H1 (cell line): ENCODE measurements around the gene ADGRG2. TPM values are rescaled to one million over a fixed set of nuclear protein-coding genes. Genes with fewer than 3 reads are reported as not detected.

Source experiments
- KDM5A ChIP-seq: fragments of 200-600 bp; IDR thresholded peaks from 2 replicates; pipeline ENCODE4 v1.7.1; 2012; ENCODE audit warnings: mild to moderate bottlenecking, low read length, inconsistent platforms, mixed read lengths
- polyA plus RNA-seq, 7 experiments: library from polyadenylated mRNA; depleted of rRNA in 3 of 7; stranded (reverse) in 5 of 7; unstranded in 2 of 7; fragments of >200 nt in 5 of 7; fragments of 200-250 nt in 2 of 7; gene quantifications; 1 replicate in 5 of 7; 2 replicates in 1 of 7; 4 replicates in 1 of 7; pipeline versions ENCODE4 v1.2.1 to v1.2.3, GENCODE V29; 2011 to 2013; ENCODE audit warnings: missing spikeins in 2 of 7, mixed read lengths in 2 of 7
- total RNA-seq: library from RNA; stranded (reverse); fragmentation: NEBNext Ultra II Directional; extraction: Animal tissue kit (Norgen Biotek cat#: 25700); gene quantifications from 2 replicates; pipeline ENCODE4 v1.2.1, GENCODE V29; 2021

Gene ADGRG2
- total and polyA plus RNA-seq, 2 of the 8 experiments (the other 6 are each of a cell fraction or from before 2014, with no cell fraction given) = 8.9 to 13.3 TPM

GRCh38 chrX:18966624-18967023, 155.6 kb downstream of the ADGRG2 start (continued):
- no peak for TF ChIP-seq KDM5A
